Activated naive CD4-positive, alpha-beta T cell treated with Interleukin-2 at 50 U/mL for 16 hours (primary cell): ENCODE results near the gene KCNMA1.
"Not testable (repeated sequence)": the region's sequence is repeated elsewhere in the genome, so short reads cannot be mapped to it uniquely, and the experiment has no call there.

Experiments
- DNase-seq: peaks from one replicate; pipeline ENCODE4 v3.0.0-alpha.2; 2020

The KCNMA1 gene

DNA sequence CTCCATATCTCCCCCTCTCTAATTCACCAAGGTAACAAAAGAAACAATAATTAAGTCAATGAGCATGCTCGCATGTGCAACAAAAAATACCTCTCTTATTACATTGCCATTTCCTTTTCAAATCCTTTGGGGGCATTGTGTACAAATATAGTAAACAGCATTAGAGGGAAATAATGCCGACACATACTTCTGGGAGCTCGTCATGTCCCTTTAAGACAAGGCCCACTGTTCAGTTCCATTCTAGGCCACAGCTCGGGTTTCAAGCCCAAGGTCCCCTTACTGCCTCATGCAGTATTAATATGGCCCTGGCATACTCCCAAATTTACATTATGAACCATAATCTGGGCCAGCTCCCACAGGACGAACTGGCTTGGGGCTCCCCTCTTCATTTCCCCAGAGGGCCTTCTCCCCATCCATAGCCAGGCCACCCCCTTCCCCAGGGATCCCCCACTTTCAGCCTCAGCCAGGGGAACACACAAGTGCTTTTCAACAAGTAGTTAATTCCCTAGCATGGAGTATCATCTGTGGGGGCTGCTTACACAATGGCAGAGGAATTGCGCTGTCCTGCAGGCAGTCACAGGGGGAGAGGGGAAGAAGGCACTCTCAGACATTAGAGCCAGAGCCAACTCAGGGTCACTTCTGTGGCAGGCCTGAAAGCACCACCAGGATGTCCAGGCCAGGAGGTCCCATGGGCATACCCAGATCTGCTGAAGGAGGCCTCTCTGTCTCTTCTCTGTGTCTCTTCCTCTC, 110.6 kb downstream of the KCNMA1 start:
- DNase-seq = no peak

GRCh38 chr10:77524281-77524711, 113.3 kb downstream of the KCNMA1 start:
- DNase-seq = no peak

- DNase-seq = no peak
These were observed 115.3 kb downstream of the KCNMA1 start for GRCh38 chr10:77522268-77522809.

DNA sequence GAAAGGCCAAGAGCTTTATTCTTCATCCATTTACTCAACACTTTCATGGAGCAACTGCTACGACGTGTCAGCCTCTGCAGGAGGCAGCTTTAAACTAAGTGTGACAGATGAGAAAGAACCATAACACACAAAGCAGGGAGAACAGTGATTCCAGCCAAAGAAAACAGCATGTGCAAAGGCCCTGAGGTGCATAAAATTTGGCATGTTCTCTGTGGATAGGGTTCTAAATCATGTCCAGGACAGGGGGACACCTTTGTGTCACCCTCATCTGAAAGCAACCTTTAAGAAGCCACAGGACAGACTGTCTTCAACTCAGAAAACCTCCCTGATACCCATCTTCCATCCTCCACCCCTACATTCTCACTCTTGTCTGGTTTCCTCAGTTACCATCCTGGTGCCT, 116.6 kb downstream of the KCNMA1 start:
- DNase-seq = no peak

DNA sequence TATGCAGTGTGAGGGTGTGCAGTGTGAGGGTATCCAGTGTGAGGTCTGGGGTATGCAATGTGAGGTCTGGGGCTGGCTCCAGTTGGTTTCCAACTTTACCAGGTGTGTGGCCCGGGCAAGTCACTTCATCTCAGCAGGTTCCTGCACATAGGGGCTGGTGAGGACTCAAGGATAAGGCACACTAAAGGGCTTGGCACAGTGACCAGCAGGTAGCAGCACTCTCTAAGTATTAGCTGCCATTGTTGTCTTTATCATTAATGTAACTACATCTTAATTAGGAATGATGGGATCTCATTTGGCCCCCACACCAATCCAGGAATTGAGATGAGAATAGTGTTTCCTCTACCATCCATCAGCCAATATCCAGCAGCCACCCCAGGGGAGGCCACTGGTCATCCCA, 117.3 kb downstream of the KCNMA1 start:
- DNase-seq = no peak

DNA sequence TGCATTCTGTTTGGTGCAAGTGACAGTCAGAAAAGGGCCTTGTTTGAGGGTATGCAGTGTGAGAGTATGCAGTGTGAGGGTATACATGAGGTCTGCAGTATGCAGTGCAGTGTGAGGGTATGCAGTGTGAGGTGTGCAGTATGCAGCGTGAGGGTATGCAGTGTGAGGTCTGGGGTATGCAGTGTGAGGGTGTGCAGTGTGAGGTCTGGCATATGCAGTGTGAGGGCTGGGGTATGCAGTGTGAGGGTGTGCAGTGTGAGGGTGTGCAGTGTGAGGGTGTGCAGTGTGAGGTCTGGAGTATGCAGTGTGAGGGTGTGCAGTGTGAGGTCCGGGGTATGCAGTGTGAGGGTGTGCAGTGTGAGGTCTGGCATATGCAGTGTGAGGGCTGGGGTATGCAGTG, 117.8 kb downstream of the KCNMA1 start:
- DNase-seq = not testable (repeated sequence)

DNA sequence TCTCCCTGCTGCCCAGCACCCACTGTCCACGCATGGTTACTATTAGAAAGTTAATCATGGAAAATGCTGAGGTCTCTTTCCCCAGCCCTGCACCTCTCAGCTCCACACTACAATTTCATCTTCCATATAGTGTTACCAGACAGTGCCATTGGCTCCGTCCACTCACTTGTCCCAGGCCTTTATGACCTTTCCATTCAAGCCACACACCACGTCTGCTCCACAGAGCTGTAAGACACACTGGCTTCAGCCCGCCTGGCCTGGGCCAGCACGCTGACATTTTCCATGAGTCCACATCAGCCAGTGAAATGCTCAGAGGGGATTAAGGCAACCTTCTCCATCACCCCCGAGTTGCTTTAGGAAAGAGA, 118.7 kb downstream of the KCNMA1 start:
- DNase-seq = no peak

- DNase-seq = no peak
These were observed 119.2 kb downstream of the KCNMA1 start for GRCh38 chr10:77518241-77518909.

DNA sequence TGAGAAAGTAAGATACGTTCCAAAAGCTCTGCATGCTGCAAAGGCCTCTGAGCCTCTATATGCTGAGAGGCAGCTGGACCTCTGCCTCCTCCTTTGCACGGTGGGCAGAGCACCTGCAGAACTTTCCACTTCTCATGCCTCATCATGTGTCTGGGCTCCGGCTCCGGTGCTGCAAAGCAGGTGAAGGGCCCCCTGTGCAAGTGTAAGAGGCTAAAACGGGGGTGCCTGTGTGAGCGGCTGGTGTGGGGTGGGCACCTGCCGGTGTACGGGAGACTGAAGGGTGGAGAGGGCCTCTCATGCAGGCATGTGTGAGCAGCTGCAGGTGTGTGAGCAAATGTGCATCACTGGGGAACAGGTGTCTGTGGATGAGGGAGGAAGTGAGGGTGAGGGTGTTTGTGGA, 121.0 kb downstream of the KCNMA1 start:
- no peak for DNase-seq

GRCh38 chr10:77514870-77515269, 122.7 kb downstream of the KCNMA1 start:
- no peak for DNase-seq

GRCh38 chr10:77513781-77514331, 123.8 kb downstream of the KCNMA1 start:
- DNase-seq = no peak

DNA sequence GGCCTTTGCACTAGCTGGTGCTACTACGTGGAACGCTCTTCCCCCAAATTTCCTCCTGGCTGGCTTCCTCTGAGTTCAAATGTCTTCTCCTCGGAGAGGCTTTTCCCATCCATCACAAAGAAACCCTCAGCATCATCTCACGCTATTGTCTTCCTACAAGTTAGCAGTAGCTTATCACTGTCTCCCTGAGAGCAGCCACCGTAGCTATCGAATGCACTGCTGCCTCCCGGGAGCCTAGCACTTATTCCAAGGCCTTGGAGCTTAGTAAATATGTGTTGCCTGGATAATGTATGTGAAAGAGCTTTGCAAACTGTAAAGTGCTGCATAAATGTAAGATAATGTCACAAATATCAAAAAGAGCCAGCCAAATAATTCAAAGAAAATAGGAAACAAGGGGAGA, 124.4 kb downstream of the KCNMA1 start:
- DNase-seq = no peak

DNA sequence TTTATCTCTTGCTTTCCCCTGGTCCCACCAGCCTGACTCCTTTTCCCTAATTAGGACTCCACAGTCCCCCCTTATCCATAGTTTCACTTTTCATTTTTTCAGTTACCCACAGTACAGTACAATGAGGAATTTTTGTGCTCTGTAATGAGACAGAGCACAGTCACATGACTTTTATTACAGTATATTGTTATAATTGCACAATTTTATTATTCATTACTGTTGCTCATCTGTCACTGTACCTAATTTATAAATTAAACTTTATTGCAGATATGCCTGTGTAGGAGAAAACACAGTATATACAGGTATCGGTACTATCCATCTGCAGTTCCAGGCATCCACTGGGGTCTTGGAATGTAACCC, 125.4 kb downstream of the KCNMA1 start:
- DNase-seq = no peak

- DNase-seq = no peak
These were observed 126.0 kb downstream of the KCNMA1 start for GRCh38 chr10:77511498-77512218.

GRCh38 chr10:77510695-77511094, 126.9 kb downstream of the KCNMA1 start:
- DNase-seq = no peak

DNA sequence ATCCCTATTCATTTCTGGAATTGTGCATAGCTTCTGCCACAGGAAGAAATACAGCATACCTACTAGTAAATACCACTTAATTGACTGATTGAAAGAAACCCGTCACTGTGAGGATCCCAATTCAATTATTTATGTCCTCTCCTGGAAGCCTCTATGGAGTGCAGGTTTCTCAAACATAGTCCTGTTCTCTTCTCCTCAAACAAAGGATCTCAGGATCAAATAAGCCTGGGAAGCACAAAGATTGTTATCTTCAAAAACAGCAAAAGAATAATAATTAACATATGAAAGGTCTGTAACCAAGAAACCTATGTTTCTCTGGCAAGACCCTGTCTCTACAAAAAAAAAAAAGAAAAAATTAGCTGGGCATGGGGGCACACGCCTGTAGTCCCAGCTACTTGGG, 127.3 kb downstream of the KCNMA1 start:
- DNase-seq = no peak

DNA sequence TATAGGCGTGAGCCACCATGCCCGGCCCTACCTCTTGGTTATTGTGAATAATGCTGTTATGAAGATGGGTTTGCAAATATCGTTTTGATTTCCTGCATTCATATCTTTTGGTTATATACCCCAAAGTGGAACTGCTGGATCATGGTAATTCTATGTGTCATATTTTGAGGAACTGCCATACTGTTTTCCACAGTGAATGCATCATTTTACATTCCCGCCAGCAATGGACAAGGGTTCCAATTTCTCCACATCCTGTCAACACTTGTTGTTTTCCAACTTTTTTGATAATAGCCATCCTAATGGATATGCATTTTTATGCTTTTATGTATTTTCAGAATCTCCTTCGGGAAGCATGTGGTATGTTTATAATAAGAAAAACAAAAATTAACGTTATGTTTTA, 128.2 kb downstream of the KCNMA1 start:
- no peak for DNase-seq

- no peak for DNase-seq
These were observed 130.2 kb downstream of the KCNMA1 start for GRCh38 chr10:77507291-77507880.

DNA sequence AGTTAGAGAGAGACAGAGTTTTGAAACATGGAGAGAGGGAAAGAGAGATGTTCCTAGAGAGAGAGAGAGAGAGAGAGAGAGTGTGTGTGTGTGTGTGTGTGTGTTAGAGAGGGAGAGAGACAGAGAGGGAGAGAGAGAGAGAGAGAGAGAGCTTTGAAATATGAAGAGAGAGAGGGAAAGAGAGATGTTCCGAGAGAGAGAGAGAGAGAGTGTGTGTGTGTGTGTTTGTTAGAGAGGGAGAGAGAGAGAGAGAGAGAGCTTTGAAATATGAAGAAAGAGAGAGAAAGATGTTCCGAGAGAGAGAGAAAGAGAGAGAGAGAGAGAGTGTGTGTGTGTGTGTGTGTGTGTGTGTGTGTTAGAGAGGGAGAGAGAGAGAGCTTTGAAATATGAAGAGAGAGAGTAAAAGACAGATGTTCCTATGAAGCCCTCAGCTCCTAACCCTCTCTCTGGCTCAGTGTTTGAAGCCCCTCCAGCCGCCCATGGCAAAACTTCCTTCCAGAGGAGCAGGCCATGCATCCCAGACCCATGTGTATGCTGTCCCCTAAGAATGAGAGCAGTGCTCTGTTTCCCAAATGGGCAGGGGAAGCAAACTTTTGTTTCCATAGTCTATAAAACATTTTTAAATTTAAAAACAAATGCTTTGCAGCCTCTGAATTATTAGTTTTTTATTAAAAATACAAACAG, 130.9 kb downstream of the KCNMA1 start:
- no peak for DNase-seq

GRCh38 chr10:77505431-77506334, 131.9 kb downstream of the KCNMA1 start:
- no peak for DNase-seq

GRCh38 chr10:77504873-77505257, 132.7 kb downstream of the KCNMA1 start:
- DNase-seq = no peak
